GM23338 (cell line): ENCODE results near the gene GCNT2.

Experiments
- EZH2 ChIP-seq: fragments of 200-600 bp; sonication (generic); IDR thresholded peaks from one replicate; pipeline ENCODE4 v1.8.0; 2017; ENCODE audit warnings: antibody characterized with exemption, mild to moderate bottlenecking, low read depth; ENCODE audit not compliant: unreplicated experiment
- EZH2phosphoT487 ChIP-seq: fragments of 200-600 bp; sonication (generic); IDR thresholded peaks from one replicate; pipeline ENCODE4 v1.8.1; 2018; ENCODE audit warnings: antibody characterized with exemption; ENCODE audit not compliant: unreplicated experiment
- POLR2AphosphoS5 ChIP-seq: IDR thresholded peaks from 2 replicates; pipeline ENCODE4 v1.6.1; 2016; ENCODE audit warnings: antibody characterized with exemption, low read depth
- TF ChIP-seq, protein P1 (sequence below), 2 experiments: fragments of 200-600 bp in 1 of 2; sonication (generic) in 1 of 2; conservative IDR thresholded peaks; 2 replicates each; pipeline versions ENCODE4 v1.5.1 to v1.6.1; 2016 to 2017; ENCODE audit warnings: antibody characterized with exemption in 2 of 2, low read depth in 2 of 2, mild to moderate bottlenecking in 2 of 2, moderate library complexity in 1 of 2
- TF ChIP-seq, protein P2 (sequence below): IDR thresholded peaks from one replicate; pipeline ENCODE4 v1.6.1; 2018; ENCODE audit warnings: antibody characterized with exemption; ENCODE audit not compliant: unreplicated experiment

DNA sequence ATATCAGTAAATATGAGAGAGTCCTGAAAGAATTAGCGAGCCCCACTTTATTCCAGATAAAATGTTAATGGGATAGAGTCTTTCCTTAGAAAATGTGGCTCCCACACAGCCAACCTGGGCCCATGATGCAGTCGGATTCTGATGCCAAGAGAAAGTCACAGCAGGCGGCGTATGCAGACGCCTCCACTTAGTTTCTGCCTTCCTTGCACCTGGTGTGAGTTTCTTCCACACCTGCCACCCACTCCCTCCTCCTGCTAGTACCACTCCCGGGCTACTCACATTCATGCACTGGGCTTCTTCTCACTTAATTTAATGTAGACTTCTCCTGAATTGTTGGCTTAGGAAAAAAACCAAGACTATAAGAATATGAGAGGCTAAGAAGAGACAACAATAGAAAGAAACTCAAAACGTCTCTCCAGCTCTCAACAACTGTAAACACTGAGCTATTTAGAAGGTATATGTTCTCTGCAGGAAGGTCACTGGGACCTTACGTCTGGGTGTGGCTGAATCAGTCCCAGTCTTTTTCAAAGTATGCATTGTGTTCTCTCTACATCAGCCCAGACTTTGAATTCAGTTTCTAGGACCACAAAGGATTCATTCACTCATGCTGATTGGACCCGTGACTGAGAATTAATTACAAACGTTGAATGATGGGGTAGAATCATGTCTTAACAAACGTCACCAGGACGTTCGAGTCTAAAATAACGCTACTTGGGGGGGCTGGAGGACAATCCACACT lies 70.4 kb downstream of the GCNT2 start:
- TF ChIP-seq, protein P1, sequence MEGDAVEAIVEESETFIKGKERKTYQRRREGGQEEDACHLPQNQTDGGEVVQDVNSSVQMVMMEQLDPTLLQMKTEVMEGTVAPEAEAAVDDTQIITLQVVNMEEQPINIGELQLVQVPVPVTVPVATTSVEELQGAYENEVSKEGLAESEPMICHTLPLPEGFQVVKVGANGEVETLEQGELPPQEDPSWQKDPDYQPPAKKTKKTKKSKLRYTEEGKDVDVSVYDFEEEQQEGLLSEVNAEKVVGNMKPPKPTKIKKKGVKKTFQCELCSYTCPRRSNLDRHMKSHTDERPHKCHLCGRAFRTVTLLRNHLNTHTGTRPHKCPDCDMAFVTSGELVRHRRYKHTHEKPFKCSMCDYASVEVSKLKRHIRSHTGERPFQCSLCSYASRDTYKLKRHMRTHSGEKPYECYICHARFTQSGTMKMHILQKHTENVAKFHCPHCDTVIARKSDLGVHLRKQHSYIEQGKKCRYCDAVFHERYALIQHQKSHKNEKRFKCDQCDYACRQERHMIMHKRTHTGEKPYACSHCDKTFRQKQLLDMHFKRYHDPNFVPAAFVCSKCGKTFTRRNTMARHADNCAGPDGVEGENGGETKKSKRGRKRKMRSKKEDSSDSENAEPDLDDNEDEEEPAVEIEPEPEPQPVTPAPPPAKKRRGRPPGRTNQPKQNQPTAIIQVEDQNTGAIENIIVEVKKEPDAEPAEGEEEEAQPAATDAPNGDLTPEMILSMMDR (conservative IDR thresholded peaks at IDR 0.05; ENCODE audit: low read depth in 2 of 2): no peak
- TF ChIP-seq POLR2AphosphoS5 (no peak), EZH2phosphoT487 (no peak), EZH2 (no peak)
- TF ChIP-seq, protein P2, sequence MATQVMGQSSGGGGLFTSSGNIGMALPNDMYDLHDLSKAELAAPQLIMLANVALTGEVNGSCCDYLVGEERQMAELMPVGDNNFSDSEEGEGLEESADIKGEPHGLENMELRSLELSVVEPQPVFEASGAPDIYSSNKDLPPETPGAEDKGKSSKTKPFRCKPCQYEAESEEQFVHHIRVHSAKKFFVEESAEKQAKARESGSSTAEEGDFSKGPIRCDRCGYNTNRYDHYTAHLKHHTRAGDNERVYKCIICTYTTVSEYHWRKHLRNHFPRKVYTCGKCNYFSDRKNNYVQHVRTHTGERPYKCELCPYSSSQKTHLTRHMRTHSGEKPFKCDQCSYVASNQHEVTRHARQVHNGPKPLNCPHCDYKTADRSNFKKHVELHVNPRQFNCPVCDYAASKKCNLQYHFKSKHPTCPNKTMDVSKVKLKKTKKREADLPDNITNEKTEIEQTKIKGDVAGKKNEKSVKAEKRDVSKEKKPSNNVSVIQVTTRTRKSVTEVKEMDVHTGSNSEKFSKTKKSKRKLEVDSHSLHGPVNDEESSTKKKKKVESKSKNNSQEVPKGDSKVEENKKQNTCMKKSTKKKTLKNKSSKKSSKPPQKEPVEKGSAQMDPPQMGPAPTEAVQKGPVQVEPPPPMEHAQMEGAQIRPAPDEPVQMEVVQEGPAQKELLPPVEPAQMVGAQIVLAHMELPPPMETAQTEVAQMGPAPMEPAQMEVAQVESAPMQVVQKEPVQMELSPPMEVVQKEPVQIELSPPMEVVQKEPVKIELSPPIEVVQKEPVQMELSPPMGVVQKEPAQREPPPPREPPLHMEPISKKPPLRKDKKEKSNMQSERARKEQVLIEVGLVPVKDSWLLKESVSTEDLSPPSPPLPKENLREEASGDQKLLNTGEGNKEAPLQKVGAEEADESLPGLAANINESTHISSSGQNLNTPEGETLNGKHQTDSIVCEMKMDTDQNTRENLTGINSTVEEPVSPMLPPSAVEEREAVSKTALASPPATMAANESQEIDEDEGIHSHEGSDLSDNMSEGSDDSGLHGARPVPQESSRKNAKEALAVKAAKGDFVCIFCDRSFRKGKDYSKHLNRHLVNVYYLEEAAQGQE: no peak
